ENCODE measurements around the gene ALCAM.
A peak's percentile ranks its signal among the peaks of the same experiment; 100 is the strongest.

The ALCAM gene
- total RNA-seq = 19.9 to 24.9 (median 20.6) reads per million in 3 donors

DNA sequence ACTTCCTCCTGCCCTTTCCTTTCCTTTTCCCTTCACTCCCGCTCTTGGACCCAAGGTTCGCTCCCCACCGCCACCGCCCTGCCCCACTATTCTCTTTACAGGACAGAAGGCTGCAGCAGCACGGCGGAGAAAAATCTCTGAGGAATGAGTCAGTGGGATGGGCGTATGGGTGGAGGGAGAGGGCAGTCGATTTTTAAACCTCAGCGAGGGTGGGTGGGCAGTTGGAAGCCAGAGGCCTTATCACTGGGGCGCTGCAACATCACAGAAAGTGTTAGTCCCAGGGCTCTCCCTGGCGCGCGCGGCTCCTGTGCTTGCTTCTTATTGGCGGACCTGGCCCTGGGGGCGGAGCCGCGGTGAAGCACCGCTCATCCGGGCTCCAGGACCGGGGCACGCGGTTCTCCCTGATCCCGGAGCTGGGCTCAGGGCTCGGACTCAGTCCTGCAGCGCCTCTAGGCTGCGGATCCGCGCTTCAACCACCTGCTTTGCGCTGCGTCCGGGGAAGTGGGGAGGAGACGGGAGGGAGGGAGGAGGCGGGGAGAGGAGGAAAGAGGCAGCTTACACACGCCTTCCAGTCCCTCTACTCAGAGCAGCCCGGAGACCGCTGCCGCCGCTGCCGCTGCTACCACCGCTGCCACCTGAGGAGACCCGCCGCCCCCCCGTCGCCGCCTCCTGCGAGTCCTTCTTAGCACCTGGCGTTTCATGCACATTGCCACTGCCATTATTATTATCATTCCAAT lies at the start of gene ALCAM:
Gene ALCAM, plus strand, starts transcription at position 584 of the 737 bp plus-strand sequence.
- peak within 1 kb of the TSS; percentile 95 for H3K27ac ChIP-seq (ENCODE audit: insufficient read depth, low read length, poor library complexity, severe bottlenecking)
- no peaks in the 10 kb centered on the region for H3K27me3 ChIP-seq (replicated peaks; ENCODE audit: control insufficient read depth, insufficient read depth, low read length, poor library complexity, severe bottlenecking)
- DNase-seq = peak; percentile 65 to 77 (median 68)
- no peaks in the 10 kb centered on the region for H3K36me3 ChIP-seq (ENCODE audit: control insufficient read depth, insufficient read depth, low read length)
- H3K4me3 ChIP-seq (ENCODE audit: insufficient read depth, low read depth, low read length, poor library complexity, severe bottlenecking) = peak within 1 kb of the TSS; percentile 80
- no peaks in the 10 kb centered on the region for H3K9me3 ChIP-seq (ENCODE audit: control insufficient read depth, low read length)
- peaks cover 10% of the 10 kb centered on the region for H3K4me1 ChIP-seq (ENCODE audit: control insufficient read depth, insufficient read depth, low read length, poor library complexity, severe bottlenecking)

DNA sequence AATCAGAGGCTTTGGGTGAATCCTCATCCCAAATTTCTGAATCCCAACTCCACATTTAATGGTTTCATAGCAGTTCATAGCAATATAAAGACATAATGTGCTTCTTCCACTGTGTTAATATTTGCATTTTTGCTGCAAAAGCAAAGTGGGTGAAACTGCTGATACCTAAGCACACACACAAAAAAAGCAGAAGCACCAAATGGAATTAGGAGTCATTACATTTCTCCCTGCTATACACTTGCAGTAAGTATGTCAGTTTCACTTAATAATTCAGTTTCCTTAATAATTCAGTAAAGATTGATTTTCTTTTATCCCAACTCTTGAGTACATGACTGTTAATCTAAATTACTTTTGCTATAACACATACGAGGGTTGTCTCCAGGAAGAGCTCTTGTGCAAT lies 48.9 kb upstream of the ALCAM start:
- H3K27me3 ChIP-seq (replicated peaks; ENCODE audit: control insufficient read depth, insufficient read depth, low read length, poor library complexity, severe bottlenecking) = no peaks in the 10 kb centered on the region
- DNase-seq = no peak
- no peaks in the 10 kb centered on the region for H3K4me1 ChIP-seq (ENCODE audit: control insufficient read depth, insufficient read depth, low read length, poor library complexity, severe bottlenecking)
- no peaks in the 10 kb centered on the region for H3K36me3 ChIP-seq (ENCODE audit: control insufficient read depth, insufficient read depth, low read length)
- H3K4me3 ChIP-seq (ENCODE audit: insufficient read depth, low read depth, low read length, poor library complexity, severe bottlenecking) = no peak overlapping the region
- H3K27ac ChIP-seq (ENCODE audit: insufficient read depth, low read length, poor library complexity, severe bottlenecking) = no peak overlapping the region
- H3K9me3 ChIP-seq (ENCODE audit: control insufficient read depth, low read length) = no peaks in the 10 kb centered on the region

GRCh38 chr3:105322570-105323273 lies 44.0 kb upstream of the ALCAM start:
- Histone ChIP-seq H3K36me3 (ENCODE audit: control insufficient read depth, insufficient read depth, low read length) (no peaks in the 10 kb centered on the region), H3K9me3 (ENCODE audit: control insufficient read depth, low read length) (no peaks in the 10 kb centered on the region), H3K27ac (ENCODE audit: insufficient read depth, low read length, poor library complexity, severe bottlenecking) (no peak overlapping the region), H3K27me3 (replicated peaks; ENCODE audit: control insufficient read depth, insufficient read depth, low read length, poor library complexity, severe bottlenecking) (no peaks in the 10 kb centered on the region), H3K4me3 (ENCODE audit: insufficient read depth, low read depth, low read length, poor library complexity, severe bottlenecking) (no peak overlapping the region), H3K4me1 (ENCODE audit: control insufficient read depth, insufficient read depth, low read length, poor library complexity, severe bottlenecking) (no peaks in the 10 kb centered on the region)
- no peak for DNase-seq

DNA sequence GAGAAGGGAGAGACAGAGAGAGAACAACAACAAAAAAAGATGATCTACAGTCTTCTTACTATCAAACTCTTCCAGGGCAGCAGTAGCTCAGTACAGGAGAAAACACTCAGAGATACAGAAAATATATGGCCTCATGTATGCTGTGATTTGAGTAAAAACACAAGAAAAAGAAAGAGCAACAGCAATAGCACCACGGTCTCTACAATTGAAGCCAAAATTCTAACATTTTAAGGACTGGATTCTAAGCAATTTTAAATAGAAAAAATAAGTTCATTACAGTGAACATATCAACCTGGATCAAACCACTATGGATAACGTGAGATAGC lies 43.5 kb upstream of the ALCAM start:
- H3K36me3 ChIP-seq (ENCODE audit: control insufficient read depth, insufficient read depth, low read length) = no peaks in the 10 kb centered on the region
- H3K4me1 ChIP-seq (ENCODE audit: control insufficient read depth, insufficient read depth, low read length, poor library complexity, severe bottlenecking) = no peaks in the 10 kb centered on the region
- no peak for DNase-seq
- H3K9me3 ChIP-seq (ENCODE audit: control insufficient read depth, low read length) = no peaks in the 10 kb centered on the region
- no peak overlapping the region for H3K4me3 ChIP-seq (ENCODE audit: insufficient read depth, low read depth, low read length, poor library complexity, severe bottlenecking)
- no peak overlapping the region for H3K27ac ChIP-seq (ENCODE audit: insufficient read depth, low read length, poor library complexity, severe bottlenecking)
- no peaks in the 10 kb centered on the region for H3K27me3 ChIP-seq (replicated peaks; ENCODE audit: control insufficient read depth, insufficient read depth, low read length, poor library complexity, severe bottlenecking)

DNA sequence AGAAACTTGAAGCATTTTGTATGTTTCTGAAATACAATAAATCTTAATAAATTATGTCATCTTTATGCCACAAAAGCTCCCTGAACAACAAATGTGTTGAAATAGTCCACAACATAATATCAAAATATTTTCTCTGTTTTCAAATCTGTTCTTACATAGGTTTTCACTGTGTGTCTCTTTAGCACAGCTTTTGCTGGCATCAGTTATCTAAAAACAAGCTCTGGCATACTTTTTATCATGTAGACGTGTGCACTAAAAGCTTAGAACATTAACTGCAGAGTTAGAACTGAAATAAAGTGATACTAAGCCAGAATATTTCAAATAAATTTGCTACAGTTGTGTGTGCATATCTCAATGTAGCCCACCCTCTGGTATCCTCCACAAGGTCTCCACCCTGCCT lies 41.8 kb upstream of the ALCAM start:
- no peaks in the 10 kb centered on the region for H3K36me3 ChIP-seq (ENCODE audit: control insufficient read depth, insufficient read depth, low read length)
- no peaks in the 10 kb centered on the region for H3K4me1 ChIP-seq (ENCODE audit: control insufficient read depth, insufficient read depth, low read length, poor library complexity, severe bottlenecking)
- no peaks in the 10 kb centered on the region for H3K9me3 ChIP-seq (ENCODE audit: control insufficient read depth, low read length)
- no peaks in the 10 kb centered on the region for H3K27me3 ChIP-seq (replicated peaks; ENCODE audit: control insufficient read depth, insufficient read depth, low read length, poor library complexity, severe bottlenecking)
- no peak for DNase-seq
- H3K27ac ChIP-seq (ENCODE audit: insufficient read depth, low read length, poor library complexity, severe bottlenecking) = no peak overlapping the region
- H3K4me3 ChIP-seq (ENCODE audit: insufficient read depth, low read depth, low read length, poor library complexity, severe bottlenecking) = no peak overlapping the region

DNA sequence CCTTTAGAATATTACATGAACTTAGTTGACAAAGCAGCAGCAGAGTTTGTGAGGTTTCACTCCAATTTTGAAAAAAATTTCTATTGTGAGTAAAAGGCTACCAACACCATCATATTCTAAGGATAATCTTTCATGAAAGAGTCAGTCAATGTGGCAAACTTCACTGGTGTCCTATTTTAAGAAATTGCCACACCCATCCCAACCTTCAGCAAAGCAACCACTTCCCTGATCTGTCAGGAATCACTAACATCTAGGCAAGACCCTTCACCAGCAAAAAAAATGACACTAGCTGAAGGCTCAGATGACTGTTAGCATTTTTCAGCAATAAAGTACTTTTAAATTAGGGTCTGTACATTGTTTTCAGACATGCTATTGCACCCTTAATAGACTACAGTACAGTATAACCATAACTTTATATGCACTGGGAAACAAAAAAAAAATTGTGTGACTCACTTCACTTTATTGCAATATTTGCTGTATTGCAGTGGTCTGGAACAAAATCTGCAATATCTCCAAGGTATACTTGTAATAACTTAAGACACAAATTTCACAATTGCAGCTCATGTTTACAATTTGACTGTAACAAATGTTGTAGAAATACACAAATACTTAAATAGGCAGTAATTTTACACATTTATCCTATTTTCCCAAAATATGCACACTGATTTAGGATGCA lies 38.9 kb upstream of the ALCAM start:
- H3K27ac ChIP-seq (ENCODE audit: insufficient read depth, low read length, poor library complexity, severe bottlenecking) = no peak overlapping the region
- no peaks in the 10 kb centered on the region for H3K9me3 ChIP-seq (ENCODE audit: control insufficient read depth, low read length)
- H3K27me3 ChIP-seq (replicated peaks; ENCODE audit: control insufficient read depth, insufficient read depth, low read length, poor library complexity, severe bottlenecking) = no peaks in the 10 kb centered on the region
- no peak for DNase-seq
- H3K36me3 ChIP-seq (ENCODE audit: control insufficient read depth, insufficient read depth, low read length) = no peaks in the 10 kb centered on the region
- no peaks in the 10 kb centered on the region for H3K4me1 ChIP-seq (ENCODE audit: control insufficient read depth, insufficient read depth, low read length, poor library complexity, severe bottlenecking)
- no peak overlapping the region for H3K4me3 ChIP-seq (ENCODE audit: insufficient read depth, low read depth, low read length, poor library complexity, severe bottlenecking)

DNA sequence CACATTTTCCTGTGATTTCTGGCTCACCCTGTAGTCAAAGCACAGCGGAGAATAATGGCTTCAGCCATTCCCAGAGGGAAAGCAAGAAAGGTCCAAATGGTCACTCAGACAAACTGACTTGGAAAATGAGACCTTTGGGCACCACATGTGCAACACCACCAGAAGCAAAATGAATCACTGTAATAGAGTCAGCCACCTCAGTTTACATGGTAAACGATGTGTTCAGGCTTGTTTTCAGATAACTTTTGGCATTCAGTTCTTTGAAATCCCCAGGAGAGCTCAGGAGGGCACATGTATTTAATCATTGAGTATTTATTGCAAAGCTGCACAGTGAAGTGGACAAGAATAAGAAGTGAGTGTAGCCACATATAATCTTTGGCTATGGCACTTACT lies 38.4 kb upstream of the ALCAM start:
- Histone ChIP-seq H3K4me1 (ENCODE audit: control insufficient read depth, insufficient read depth, low read length, poor library complexity, severe bottlenecking) (no peaks in the 10 kb centered on the region), H3K4me3 (ENCODE audit: insufficient read depth, low read depth, low read length, poor library complexity, severe bottlenecking) (no peak overlapping the region), H3K36me3 (ENCODE audit: control insufficient read depth, insufficient read depth, low read length) (no peaks in the 10 kb centered on the region), H3K9me3 (ENCODE audit: control insufficient read depth, low read length) (no peaks in the 10 kb centered on the region), H3K27me3 (replicated peaks; ENCODE audit: control insufficient read depth, insufficient read depth, low read length, poor library complexity, severe bottlenecking) (no peaks in the 10 kb centered on the region), H3K27ac (ENCODE audit: insufficient read depth, low read length, poor library complexity, severe bottlenecking) (no peak overlapping the region)
- DNase-seq = no peak

DNA sequence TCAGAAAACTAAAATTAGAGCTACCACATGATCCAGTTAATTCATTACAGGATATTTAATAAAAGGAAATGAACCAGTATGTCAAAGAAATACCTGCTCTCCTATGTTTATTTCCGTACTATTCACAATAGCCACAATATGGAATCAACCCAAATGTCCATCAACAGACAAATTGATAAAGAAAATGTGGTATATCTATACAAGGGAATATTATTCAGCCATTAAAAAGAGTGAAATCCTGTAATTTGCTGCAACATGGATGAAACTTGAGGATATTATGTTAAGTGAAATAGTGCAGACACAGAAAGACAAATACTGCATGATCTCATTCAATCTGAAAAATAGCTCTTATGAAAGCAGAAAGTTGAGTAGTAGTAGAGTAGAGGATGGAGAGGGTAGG lies 33.7 kb upstream of the ALCAM start:
- DNase-seq = no peak
- no peak overlapping the region for H3K4me3 ChIP-seq (ENCODE audit: insufficient read depth, low read depth, low read length, poor library complexity, severe bottlenecking)
- no peak overlapping the region for H3K27ac ChIP-seq (ENCODE audit: insufficient read depth, low read length, poor library complexity, severe bottlenecking)
- H3K4me1 ChIP-seq (ENCODE audit: control insufficient read depth, insufficient read depth, low read length, poor library complexity, severe bottlenecking) = no peaks in the 10 kb centered on the region
- no peaks in the 10 kb centered on the region for H3K36me3 ChIP-seq (ENCODE audit: control insufficient read depth, insufficient read depth, low read length)
- H3K27me3 ChIP-seq (replicated peaks; ENCODE audit: control insufficient read depth, insufficient read depth, low read length, poor library complexity, severe bottlenecking) = no peaks in the 10 kb centered on the region
- no peaks in the 10 kb centered on the region for H3K9me3 ChIP-seq (ENCODE audit: control insufficient read depth, low read length)

DNA sequence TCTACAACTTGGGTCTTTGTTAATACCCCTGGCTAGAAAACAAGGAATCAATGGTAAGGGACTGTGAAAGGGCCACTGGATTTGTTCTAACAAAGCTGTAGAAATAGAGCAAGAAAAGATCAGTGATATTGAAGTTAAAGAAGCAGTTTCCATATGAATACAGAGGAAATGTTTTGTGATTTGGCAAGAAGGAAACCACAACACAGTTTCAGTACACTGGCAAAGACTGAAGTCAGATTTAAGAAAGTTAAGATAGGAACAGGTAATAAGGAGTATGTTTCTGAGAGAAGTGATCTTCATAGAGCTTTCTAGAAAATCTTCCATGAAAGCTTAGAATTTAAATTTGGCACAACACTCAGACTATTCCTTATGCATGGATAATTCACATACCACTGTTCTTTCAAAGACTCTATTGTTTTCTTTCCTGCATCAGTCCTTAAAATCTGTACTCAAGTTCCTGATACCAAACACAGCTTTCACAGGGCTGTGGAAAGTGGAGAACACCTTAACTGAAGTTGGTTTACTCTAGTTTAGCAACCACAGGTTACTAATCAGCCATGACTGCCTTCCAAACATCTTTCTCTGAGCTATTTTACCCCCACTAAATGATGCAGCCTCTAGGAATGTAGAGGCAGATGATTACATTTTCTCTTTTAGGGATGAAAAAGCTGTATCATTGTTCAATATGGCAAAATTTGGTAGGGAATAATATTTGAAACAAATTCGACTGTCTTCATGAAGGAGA lies 32.4 kb upstream of the ALCAM start:
- Histone ChIP-seq H3K27ac (ENCODE audit: insufficient read depth, low read length, poor library complexity, severe bottlenecking) (no peak overlapping the region), H3K4me1 (ENCODE audit: control insufficient read depth, insufficient read depth, low read length, poor library complexity, severe bottlenecking) (no peaks in the 10 kb centered on the region), H3K36me3 (ENCODE audit: control insufficient read depth, insufficient read depth, low read length) (no peaks in the 10 kb centered on the region), H3K27me3 (replicated peaks; ENCODE audit: control insufficient read depth, insufficient read depth, low read length, poor library complexity, severe bottlenecking) (no peaks in the 10 kb centered on the region), H3K4me3 (ENCODE audit: insufficient read depth, low read depth, low read length, poor library complexity, severe bottlenecking) (no peak overlapping the region), H3K9me3 (ENCODE audit: control insufficient read depth, low read length) (no peaks in the 10 kb centered on the region)
- DNase-seq = no peak

Measured in effector memory CD4-positive, alpha-beta T cell (primary cell).